Fibroblast of lung (primary cell): ENCODE data around the gene ARL6IP1.

ENCODE experiments used
- CTCF ChIP-seq, 2 donors: IDR thresholded peaks in 1 of 2; conservative IDR thresholded peaks in 1 of 2; 1 replicate in 1 of 2; 2 replicates in 1 of 2; pipeline ENCODE4 v1.5.1; 2011 to 2012; ENCODE audit warnings: low read length in 2 of 2, control low read depth in 1 of 2, inconsistent platforms in 1 of 2, low read depth in 1 of 2, mild to moderate bottlenecking in 1 of 2
- EZH2 ChIP-seq: IDR thresholded peaks from 2 replicates; pipeline ENCODE4 v1.5.1; 2012; ENCODE audit warnings: low read length, control low read depth, mild to moderate bottlenecking; ENCODE audit errors: missing control alignments

- TF ChIP-seq CTCF (conservative IDR thresholded peaks at IDR 0.05 in 1 of 2, IDR thresholded peaks at IDR 0.05 in 1 of 2; ENCODE audit: low read depth in 1 of 2, low read length in 2 of 2) (no peak), EZH2 (no peak)
These were observed 35.4 kb upstream of the ARL6IP1 start for GRCh38 chr16:18836702-18837101.
